ENCODE measurements around the gene SLC35A4. TPM values are rescaled to one million over a fixed set of nuclear protein-coding genes. Genes with fewer than 3 reads are reported as not detected.
A peak's percentile ranks its signal among the peaks of the same experiment; 100 is the strongest.

The SLC35A4 gene
- total RNA-seq, 2 donors from 2014 or later = 61.6 to 68.9 TPM

DNA sequence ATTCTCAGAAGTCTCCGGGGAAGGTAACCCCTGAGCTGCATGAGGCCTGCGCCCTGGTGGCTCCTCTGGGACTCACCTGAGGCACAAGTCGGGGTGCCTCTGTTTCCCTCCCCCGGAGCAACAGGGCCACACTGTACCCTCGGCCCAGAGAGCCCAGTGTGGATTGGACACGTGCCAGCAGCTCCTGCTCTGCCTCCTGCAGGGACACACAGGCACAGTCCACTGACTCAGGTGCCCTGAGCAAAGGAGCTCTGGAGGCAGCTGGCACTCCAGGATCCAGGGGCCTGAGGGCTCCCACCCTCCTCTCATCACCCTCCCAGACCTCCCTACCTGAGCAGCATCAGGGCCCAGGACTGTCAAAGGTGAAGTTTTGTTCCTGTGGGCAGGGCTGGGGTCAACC lies 29.5 kb downstream of the SLC35A4 start:
- 88 to 90% methylated on average over 2 to 6 of the region's 6 CpGs for WGBS, 2 experiments (ENCODE audit: insufficient coverage in 1 of 2, insufficient read length in 1 of 2)
- peaks cover 6% of the 10 kb centered on the region for H3K27me3 ChIP-seq (ENCODE audit: control insufficient read depth, insufficient read depth, low read length, poor library complexity, severe bottlenecking)
- H3K27ac ChIP-seq (ENCODE audit: low read depth, low read length) = no peak overlapping the region
- H3K9me3 Mint-ChIP-seq = peaks cover 4% of the 10 kb centered on the region
- DNase-seq = no peak
- no peak overlapping the region for H3K27ac Mint-ChIP-seq
- peaks cover 7% of the 10 kb centered on the region for H3K27me3 Mint-ChIP-seq (ENCODE audit: insufficient read depth)
- no peaks in the 10 kb centered on the region for H3K36me3 ChIP-seq (ENCODE audit: control insufficient read depth, insufficient read depth, low read length)
- no peak overlapping the region for H3K4me3 ChIP-seq (ENCODE audit: low read length)
- no peak overlapping the region for H3K9ac ChIP-seq (ENCODE audit: extremely low read depth, low read length, poor library complexity, severe bottlenecking)
- H3K9me3 ChIP-seq (ENCODE audit: control insufficient read depth, low read length) = no peaks in the 10 kb centered on the region
- H3K4me1 Mint-ChIP-seq = peaks cover 3% of the 10 kb centered on the region
- H3K36me3 Mint-ChIP-seq (ENCODE audit: low read depth) = no peaks in the 10 kb centered on the region
- peak overlapping the region; percentile 72 for H3K4me3 Mint-ChIP-seq
- no peaks in the 10 kb centered on the region for H3K4me1 ChIP-seq (ENCODE audit: control insufficient read depth, insufficient read depth, low read length)
- no peak for TF ChIP-seq CTCF (conservative IDR thresholded peaks at IDR 0.05)

DNA sequence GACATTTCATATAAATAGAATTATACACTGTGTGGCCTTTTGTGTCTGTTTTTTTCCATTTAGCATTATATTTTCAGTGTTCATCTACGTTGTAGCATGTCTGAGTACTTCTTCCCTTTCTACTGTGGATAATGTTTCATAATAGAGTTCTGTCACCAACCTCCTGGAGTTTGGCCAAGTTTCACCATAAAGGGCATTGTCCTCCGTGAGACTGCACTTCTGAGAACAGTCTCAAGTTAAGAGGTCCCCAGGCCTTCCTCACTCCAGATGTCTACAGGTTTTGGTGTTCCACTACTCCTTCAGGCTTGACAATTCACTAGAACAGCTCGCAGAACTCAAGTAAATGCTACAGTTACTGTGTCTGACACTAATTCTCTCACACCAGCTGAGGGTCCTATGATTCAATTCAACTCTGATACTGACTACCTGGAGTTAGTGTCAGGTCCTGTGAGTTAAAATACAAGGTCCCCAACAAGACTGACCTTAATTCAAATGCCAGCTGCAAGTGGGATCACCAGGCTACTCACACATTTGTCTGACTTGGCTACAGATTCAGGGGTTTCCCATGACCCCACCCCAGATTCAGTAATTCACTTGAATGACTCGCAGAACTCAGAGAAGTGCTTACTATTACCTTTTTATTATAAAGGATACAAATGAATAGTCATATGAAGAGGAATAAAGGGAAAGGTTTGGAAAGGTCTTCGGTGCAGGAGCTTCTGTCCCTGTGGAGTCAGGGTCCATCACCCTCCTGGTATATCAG lies 31.1 kb downstream of the SLC35A4 start:
- Mint-ChIP-seq H3K27me3 (ENCODE audit: insufficient read depth) (peaks cover 7% of the 10 kb centered on the region), H3K36me3 (ENCODE audit: low read depth) (no peaks in the 10 kb centered on the region), H3K9me3 (peaks cover 4% of the 10 kb centered on the region), H3K4me3 (no peak overlapping the region), H3K27ac (no peak overlapping the region), H3K4me1 (peaks cover 3% of the 10 kb centered on the region)
- DNase-seq = no peak
- Histone ChIP-seq H3K27me3 (ENCODE audit: control insufficient read depth, insufficient read depth, low read length, poor library complexity, severe bottlenecking) (peaks cover 6% of the 10 kb centered on the region), H3K27ac (ENCODE audit: low read depth, low read length) (no peak overlapping the region), H3K36me3 (ENCODE audit: control insufficient read depth, insufficient read depth, low read length) (no peaks in the 10 kb centered on the region), H3K4me3 (ENCODE audit: low read length) (no peak overlapping the region), H3K4me1 (ENCODE audit: control insufficient read depth, insufficient read depth, low read length) (no peaks in the 10 kb centered on the region), H3K9ac (ENCODE audit: extremely low read depth, low read length, poor library complexity, severe bottlenecking) (no peak overlapping the region), H3K9me3 (ENCODE audit: control insufficient read depth, low read length) (no peaks in the 10 kb centered on the region)
- no peak for TF ChIP-seq CTCF (conservative IDR thresholded peaks at IDR 0.05)
- WGBS, 2 experiments (ENCODE audit: insufficient coverage in 1 of 2, insufficient read length in 1 of 2) = 86 to 90% methylated on average over 4 to 5 of the region's 5 CpGs

GRCh38 chr5:140596321-140596741 lies 31.7 kb downstream of the SLC35A4 start:
- H3K27ac ChIP-seq (ENCODE audit: low read depth, low read length) = no peak overlapping the region
- no peaks in the 10 kb centered on the region for H3K36me3 Mint-ChIP-seq (ENCODE audit: low read depth)
- peaks cover 3% of the 10 kb centered on the region for H3K4me1 Mint-ChIP-seq
- no peak overlapping the region for H3K27ac Mint-ChIP-seq
- TF ChIP-seq CTCF (conservative IDR thresholded peaks at IDR 0.05) = no peak
- H3K27me3 Mint-ChIP-seq (ENCODE audit: insufficient read depth) = peaks cover 7% of the 10 kb centered on the region
- H3K4me3 ChIP-seq (ENCODE audit: low read length) = no peak overlapping the region
- no peak for DNase-seq
- 92% methylated on average over 1 of the region's 1 CpG; no CpG with 5 or more reads in 1 of the 2 experiments for WGBS, 2 experiments (ENCODE audit: insufficient coverage in 1 of 2, insufficient read length in 1 of 2)
- H3K4me1 ChIP-seq (ENCODE audit: control insufficient read depth, insufficient read depth, low read length) = no peaks in the 10 kb centered on the region
- peaks cover 6% of the 10 kb centered on the region for H3K27me3 ChIP-seq (ENCODE audit: control insufficient read depth, insufficient read depth, low read length, poor library complexity, severe bottlenecking)
- H3K9me3 ChIP-seq (ENCODE audit: control insufficient read depth, low read length) = no peaks in the 10 kb centered on the region
- no peak overlapping the region for H3K4me3 Mint-ChIP-seq
- peaks cover 4% of the 10 kb centered on the region for H3K9me3 Mint-ChIP-seq
- H3K9ac ChIP-seq (ENCODE audit: extremely low read depth, low read length, poor library complexity, severe bottlenecking) = no peak overlapping the region
- no peaks in the 10 kb centered on the region for H3K36me3 ChIP-seq (ENCODE audit: control insufficient read depth, insufficient read depth, low read length)

Measured in endodermal cell (in vitro differentiated cells).